ENCODE data around the gene CNTNAP4. TPM values are rescaled to one million over a fixed set of nuclear protein-coding genes. Genes with fewer than 3 reads are reported as not detected.

The CNTNAP4 gene
- polyA plus RNA-seq, 1 of the 3 experiments (the other 2 are of a cell fraction) = not detected

DNA sequence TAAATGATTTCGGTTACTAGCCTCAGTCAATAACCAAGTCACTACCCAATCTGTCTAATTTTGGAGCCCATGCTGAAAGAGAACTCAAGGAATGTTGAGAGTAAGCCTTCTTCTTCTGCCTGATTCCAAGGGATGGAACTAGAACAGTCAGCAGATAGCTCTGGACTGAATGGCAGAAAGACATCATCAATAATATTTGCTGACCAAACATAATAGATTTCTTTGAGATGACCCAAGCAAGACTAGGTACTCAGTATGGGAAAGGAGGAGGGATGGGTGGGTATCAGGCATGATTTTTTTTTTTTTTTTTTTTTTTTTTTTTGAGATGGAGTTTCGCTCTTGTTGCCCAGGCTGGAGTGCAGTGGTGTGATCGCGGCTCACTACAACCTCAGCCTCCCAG, 330.1 kb downstream of the CNTNAP4 start:
- H3K27me3 ChIP-seq (ENCODE audit: insufficient read depth) = no peaks in the 10 kb centered on the region
- no peaks in the 10 kb centered on the region for H3F3A ChIP-seq (replicated peaks; ENCODE audit: insufficient read depth)

More for the DNA sequence above, 330.1 kb downstream of the CNTNAP4 start:
- H3K9me2 ChIP-seq = no peaks in the 10 kb centered on the region
- ChIA-PET POLR2A (no interaction called here), CTCF (no interaction called here)
- TF ChIP-seq TEAD4 (IDR thresholded peaks at IDR 0.05; ENCODE audit: borderline replicate concordance, insufficient read depth) (no peak), RFX5 (IDR thresholded peaks at IDR 0.05; ENCODE audit: low read length) (no peak), EP300 (IDR thresholded peaks at IDR 0.05; ENCODE audit: borderline replicate concordance in 1 of 2, low read depth in 1 of 2, low read length in 1 of 2) (no peak), ELF1 (IDR thresholded peaks at IDR 0.05) (no peak)
- TF ChIP-seq, protein P1, sequence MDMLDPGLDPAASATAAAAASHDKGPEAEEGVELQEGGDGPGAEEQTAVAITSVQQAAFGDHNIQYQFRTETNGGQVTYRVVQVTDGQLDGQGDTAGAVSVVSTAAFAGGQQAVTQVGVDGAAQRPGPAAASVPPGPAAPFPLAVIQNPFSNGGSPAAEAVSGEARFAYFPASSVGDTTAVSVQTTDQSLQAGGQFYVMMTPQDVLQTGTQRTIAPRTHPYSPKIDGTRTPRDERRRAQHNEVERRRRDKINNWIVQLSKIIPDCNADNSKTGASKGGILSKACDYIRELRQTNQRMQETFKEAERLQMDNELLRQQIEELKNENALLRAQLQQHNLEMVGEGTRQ (IDR thresholded peaks at IDR 0.05; ENCODE audit: borderline replicate concordance, low read depth, low read length) = no peak
- H3K9ac ChIP-seq = no peak overlapping the region
- no peak for DNase-seq
- no peaks in the 10 kb centered on the region for H3K79me2 ChIP-seq (ENCODE audit: insufficient read depth)
- H3K27ac ChIP-seq (ENCODE audit: low read depth in 2 of 2, low read length in 1 of 2) = no peak overlapping the region
- no peaks in the 10 kb centered on the region for H4K20me1 ChIP-seq (ENCODE audit: insufficient read depth)
- no peak overlapping the region for H2AFZ ChIP-seq (ENCODE audit: low read depth)
- no peaks in the 10 kb centered on the region for H3K4me1 ChIP-seq (ENCODE audit: control insufficient read depth in 1 of 2, insufficient read depth in 2 of 2, low read depth in 1 of 2, low read length in 1 of 2)
- H3K4me3 ChIP-seq (ENCODE audit: low read depth in 2 of 2, low read length in 1 of 2) = no peak overlapping the region
- no peaks in the 10 kb centered on the region for H3K36me3 ChIP-seq (replicated peaks in 1 of 2; ENCODE audit: control insufficient read depth in 1 of 2, insufficient read depth in 2 of 2, low read length in 1 of 2)
- no peaks in the 10 kb centered on the region for H3K9me3 ChIP-seq
- H3K4me2 ChIP-seq = no peak overlapping the region
- 67% methylated on average over 4 of the region's 4 CpGs for WGBS (ENCODE audit: low lambda C conversion rate)

Small RNA genes within 50 kb of the gene (small RNA-seq; reads per million reads assigned to genes)
- gene RF00133 (0 reads per million in 7 experiments), gene RN7SKP233 (0 reads per million in 7 experiments)

Measured in SK-N-SH (cell line).